HG03378 (cell line): ENCODE results near the gene RPLP1.
A peak's percentile ranks its signal among the peaks of the same experiment; 100 is the strongest.
"Not testable (repeated sequence)": the region's sequence is repeated elsewhere in the genome, so short reads cannot be mapped to it uniquely, and the experiment has no call there.

ENCODE experiments used
- ATAC-seq: cut with Tn5 transposase; IDR thresholded peaks from one replicate; pipeline ENCODE4 v1.9.1; 2021; ENCODE audit warnings: mild to moderate bottlenecking, moderate library complexity; ENCODE audit not compliant: unreplicated experiment

RPLP1 gene

DNA sequence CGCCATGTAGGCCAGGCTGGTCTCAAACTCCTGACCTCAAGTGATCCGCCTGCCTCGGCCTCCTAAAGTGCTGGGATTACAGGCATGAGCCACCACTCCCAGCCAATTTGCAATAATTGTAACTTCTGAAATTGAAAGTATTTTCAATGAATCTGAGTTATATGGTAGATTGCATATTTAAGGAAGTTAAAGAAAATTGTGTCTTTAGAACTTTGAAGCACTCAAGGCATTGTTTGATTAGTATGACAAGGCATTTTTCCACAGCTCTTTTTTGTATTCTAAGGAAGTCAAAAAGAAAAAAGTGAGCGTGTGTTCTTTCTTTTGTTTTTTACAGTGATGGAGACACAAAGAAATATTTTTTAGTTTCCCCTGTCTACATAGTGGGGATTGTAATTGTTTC lies 15.7 kb upstream of the RPLP1 start:
- no peak for ATAC-seq

GRCh38 chr15:69439623-69440022 lies 13.0 kb upstream of the RPLP1 start:
- no peak for ATAC-seq

DNA sequence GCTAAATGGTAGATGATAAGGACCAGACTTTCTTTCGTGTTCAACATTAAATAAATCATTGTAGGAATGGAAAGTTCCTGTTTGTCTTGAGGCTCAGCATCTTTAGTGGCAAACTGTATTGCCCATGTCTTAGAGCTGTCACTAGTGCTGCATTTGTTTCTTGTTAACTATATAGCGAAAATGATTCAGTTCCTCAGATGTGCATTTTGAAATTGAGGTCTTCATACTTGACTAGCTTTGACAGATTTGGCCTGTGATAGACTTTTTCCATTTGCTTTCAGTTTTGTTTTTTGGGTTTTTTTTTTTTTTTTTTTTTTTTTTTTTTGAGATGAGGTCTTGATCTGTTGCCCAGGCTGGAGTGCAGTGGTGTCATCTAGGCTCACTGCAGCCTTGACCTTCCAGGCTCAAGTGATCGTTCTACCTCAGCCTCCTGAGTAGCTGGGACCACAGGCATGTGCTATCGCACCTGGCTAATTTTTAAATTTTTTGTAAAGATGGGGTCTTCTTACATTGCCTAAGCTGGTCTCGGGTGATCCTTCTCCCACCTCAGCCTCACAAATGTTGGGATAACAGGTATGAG lies 9.5 kb upstream of the RPLP1 start:
- peak; percentile 71 for ATAC-seq

DNA sequence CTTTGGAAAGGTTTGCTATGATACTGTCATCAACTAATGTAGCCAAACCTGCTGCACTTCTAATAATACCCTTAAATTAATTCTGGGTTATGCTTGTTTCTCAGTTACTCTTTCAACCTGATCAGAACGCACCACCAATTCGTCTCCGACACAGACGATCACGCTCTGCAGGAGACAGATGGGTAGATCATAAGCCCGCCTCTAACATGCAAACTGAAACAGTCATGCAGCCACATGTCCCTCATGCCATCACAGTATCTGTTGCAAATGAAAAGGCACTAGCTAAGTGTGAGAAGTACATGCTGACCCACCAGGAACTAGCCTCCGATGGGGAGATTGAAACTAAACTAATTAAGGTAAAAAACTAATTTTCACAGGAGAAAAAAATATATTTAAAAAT lies 7.9 kb upstream of the RPLP1 start:
- ATAC-seq, result no peak

GRCh38 chr15:69446953-69447352 lies 5.7 kb upstream of the RPLP1 start:
- no peak for ATAC-seq

DNA sequence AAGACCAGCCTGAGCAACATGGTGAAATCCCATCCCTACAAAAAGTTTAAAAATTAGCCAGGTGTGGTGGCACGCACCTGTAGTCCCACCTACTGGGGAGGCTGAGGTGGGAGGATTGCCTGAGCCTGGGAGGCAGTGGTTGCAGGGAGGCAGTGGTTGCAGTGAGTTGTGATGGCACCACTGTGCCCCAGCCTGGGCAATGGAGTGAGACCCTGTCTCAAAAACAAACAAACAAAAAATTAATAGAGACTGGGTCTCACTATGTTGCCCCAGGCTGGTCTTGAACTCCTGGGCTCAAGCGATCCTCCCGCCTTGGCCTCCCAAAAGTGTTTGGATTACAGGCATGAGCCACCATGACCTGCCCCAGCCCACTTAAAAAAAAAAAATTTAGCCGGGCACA lies 2.4 kb upstream of the RPLP1 start:
- ATAC-seq, result not testable (repeated sequence)

DNA sequence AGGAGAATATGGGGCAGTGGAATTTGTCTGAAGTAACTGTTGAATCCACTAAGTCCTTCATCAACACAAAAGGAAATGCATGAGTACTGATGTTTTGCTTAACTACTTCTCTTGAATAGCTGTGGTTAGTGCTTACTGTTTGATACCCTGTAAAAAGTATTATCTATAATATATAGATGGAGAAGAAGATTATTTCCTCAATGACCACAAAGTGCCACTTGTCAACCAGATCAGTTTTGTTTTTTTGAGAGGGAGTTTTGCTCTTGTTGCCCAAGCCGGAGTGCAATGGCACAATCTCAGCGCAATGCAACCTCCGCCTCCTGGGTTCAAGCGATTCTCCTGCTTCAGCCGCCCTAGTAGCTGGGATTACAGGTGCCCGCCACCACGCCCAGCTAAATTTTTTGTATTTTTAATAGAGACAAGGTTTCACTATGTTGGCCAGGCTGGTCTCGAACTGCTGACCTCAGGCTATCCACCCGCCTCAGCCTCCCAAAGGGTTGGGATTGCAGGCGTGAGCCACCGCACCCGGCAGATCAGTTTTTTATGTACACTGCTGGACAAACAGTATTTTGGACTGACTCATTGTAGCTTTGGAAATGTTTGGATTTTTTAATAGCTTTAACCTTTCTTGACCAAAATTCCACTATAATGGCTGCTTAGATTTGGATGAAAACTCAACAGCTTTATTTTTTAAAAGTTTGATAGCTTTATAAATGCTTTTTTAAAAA lies 1.5 kb upstream of the RPLP1 start:
- ATAC-seq, result no peak

DNA sequence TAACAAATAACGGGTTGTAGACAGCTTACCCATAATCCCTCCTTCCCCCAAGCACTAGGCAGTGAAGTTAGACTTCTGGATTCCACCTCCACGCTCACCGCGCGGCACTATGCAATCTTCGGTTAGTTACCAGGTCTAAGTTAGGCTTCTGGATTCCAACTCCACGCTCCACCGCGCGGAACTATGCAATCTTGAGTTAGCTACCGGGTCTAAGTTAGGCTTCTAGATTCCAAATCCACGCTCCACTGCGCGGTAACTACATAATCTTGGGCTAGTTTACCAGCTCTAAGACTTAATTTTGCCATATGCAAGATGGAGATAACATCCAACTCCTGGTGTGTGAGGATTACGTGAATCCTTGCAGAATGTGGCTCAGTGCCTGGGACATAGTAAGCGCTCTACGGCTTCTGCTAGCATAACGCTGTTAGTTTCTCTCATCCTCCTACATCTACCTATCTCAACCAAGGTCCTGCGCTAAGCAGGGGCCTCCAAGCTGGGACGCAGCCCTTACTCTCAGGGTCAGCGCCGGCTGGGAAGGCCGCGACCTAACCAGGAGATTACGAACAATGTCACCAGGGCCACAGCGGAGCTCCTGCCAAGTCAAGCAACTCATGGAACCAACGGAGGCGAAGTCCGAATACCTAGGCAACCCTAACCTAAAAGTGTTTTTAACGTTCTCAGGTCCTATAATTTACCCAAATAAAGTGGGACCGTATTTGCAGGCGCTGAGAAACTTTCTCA lies 497 bp upstream of the RPLP1 start:
- peak; percentile 33 for ATAC-seq

DNA sequence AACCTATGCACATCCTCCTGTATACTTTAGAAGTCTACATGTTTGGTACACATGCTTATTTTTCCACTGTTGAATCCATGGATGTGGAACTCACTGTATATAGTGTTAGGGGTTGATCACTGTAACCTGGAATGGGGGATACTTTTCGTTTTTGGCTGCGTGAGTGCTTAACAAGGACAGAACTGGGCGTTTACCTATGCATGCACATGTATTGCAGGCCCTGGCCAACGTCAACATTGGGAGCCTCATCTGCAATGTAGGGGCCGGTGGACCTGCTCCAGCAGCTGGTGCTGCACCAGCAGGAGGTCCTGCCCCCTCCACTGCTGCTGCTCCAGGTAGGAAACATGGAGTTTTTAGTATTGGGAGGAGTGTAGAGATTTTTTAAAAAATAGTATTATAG lies 2.3 kb downstream of the RPLP1 start:
- ATAC-seq, result no peak

DNA sequence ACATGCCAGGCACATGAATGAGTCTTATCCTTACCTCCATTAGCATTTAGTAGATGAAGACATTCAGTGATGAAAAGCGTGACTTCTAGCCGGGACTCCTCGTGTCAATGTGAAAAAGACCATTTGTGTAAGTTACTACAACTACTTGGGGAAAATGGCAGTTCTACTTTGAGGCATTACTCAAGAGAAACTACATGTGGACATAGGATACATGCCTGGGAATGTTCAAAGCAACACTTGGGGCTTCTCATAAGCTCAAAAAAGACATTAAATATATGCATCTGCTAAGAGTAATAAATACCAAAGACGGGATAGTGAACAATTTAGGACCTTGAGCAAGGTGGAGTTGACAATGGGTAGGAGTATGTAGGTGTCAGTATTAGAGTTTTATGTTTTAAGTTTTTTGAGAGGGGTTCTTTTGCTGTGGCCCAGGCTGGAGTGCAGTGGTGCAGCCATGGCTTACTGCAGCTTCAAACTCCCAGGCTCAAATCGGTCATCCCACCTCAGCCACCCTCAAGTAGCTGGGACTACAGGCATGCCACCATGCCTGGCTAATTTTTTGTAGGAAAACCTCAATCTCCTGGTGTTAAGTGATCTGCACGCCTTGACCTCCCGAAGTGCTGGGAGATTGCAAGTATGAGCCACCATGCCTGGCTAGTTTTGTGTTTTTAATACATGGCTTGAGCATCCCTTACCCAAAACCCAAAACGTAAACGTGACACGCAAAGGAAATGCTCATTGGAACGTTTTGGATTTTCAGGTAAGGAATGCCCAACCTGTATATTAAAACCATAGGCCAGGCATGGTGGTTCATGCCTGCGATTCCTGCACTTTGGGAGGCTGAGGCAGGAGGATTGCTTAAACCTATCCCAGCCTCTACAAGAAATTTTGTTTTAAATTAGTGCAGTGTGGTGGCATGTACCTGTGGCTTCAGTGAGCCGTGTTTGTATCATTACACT lies 3.9 kb downstream of the RPLP1 start:
- ATAC-seq, result no peak

GRCh38 chr15:69457304-69458280 lies 5.0 kb downstream of the RPLP1 start:
- no peak for ATAC-seq

- no peak for ATAC-seq
These were observed 6.4 kb downstream of the RPLP1 start for GRCh38 chr15:69459066-69459465.

DNA sequence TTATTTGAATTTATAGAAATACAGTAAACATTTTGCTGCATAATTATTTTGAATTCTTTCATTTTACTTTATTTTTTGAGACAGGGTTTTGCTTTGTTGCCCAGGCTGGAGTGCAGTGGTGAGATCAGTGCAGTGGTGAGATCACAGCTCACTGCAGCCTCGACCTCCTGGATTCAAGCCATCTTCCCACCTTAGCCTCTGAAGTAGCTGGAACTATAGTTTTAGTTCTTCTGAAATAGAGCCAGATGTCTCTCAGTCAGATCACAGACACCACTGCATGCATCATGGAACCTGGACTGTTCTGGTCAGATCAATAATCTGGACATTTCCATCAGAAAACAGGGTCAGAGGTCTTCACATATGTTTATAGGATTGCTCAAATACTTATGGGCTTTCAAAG lies 7.9 kb downstream of the RPLP1 start:
- ATAC-seq, result no peak

DNA sequence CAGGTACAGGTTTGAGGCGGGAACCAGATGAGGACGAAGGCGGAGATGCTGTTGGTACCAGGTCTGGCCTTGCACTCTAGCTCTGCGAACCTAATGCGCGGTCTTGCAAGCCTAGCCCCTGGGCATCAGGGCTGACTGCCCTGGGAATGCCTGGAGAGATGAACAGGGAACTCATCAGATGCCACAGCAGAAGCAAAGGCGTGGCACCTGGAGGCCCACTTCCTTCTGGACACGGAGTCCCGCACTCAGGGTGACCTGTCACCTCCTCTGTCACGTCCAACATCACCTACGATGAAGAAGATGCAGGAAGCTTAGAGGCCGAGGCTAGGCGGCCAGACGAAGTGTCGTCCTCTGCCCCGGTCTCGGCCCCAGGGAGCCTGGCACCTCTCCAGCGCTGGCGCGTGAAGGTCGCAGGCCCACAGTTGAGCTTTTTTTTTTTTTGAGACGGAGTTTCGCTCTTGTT lies 9.4 kb downstream of the RPLP1 start:
- no peak for ATAC-seq

DNA sequence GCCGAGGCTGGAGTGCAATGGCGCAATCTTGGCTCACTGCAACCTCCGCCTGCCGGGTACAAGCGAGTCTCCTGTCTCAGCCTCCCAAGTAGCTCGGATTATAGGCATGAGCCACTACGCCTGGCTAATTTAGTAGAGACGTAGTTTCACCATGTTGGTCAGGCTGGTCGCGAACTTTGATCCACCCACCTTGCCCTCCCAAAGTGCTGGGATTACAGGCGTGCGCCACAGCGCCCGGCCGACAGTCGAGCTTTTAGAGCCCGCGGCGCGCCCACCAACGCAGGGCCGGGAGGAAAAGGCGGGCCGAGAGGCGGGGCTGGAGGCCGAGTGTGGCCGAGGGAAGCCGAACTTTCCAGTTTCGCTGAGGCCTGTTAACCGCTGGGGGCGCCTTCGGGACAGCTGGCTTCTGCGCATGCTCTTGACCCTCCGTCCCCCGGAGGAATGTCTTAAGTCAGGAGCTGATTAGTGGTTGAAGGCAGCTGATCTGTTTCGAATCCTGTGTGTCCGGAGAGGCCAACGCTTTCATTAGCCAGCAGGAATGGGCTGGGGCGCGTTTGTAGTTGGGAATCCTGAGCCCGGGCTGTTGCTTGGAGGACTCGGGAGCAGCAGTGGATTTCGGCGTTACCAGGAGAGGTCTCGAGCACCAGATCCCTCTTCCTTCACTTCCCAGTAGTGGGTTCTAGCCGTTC lies 10.0 kb downstream of the RPLP1 start:
- ATAC-seq, result peak; percentile 57

DNA sequence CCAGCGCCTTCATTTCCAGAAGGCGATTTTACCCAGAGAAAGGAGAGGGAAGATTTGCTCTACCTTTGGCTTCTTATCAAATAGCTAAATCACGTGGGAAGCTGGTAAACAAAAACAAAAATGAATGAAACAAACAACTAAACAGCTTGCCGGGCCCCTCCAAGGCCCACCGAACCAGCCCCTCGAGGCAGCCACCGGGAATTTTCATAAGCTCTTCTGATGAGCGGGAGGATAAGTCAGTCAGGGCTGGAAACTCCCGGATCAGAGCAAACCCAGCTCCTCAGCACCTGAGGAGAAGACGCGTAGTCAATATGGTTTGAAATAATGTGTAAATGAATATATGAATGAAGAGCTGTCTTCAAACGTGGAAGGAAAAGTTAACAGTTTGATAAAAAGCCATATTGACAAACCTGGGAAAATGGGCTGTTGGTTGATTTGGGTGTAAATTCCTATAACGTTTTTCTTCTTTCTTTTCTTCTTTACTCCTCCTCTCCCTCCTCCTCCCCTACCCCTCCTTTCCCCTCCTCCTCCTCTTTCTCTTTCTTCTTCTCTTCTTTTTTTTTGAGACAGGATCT lies 10.7 kb downstream of the RPLP1 start:
- ATAC-seq, result no peak

GRCh38 chr15:69465253-69465652 lies 12.6 kb downstream of the RPLP1 start:
- ATAC-seq, result no peak

DNA sequence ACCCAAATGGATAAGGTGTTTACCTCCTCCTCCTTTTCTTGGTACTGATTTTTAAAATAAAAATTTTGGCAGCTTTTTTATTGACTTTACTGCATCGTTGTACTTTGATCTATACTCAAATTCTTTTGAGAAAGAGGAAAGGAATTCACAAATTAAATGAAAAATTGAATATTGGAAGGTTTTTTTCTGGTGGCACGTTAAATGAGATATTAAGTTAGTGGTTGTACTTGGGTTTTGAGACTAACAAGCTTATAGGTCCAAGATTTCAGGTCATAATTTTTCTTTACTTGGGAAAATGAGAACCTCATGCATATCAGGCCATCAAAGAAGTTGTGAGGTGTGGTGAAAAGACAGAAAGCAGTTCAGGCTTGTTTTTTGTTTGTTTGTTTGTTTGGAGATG lies 14.1 kb downstream of the RPLP1 start:
- no peak for ATAC-seq

- ATAC-seq, result no peak
These were observed 15.0 kb downstream of the RPLP1 start for GRCh38 chr15:69467636-69468035.
